ENCODE results near the gene TGDS. TPM values are rescaled to one million over a fixed set of nuclear protein-coding genes. Genes with fewer than 3 reads are reported as not detected.

The TGDS gene
- total and polyA plus RNA-seq, 2 of the 8 experiments (the other 6 are each of a cell fraction or from before 2014, with no cell fraction given) = 11.6 to 11.8 TPM

DNA sequence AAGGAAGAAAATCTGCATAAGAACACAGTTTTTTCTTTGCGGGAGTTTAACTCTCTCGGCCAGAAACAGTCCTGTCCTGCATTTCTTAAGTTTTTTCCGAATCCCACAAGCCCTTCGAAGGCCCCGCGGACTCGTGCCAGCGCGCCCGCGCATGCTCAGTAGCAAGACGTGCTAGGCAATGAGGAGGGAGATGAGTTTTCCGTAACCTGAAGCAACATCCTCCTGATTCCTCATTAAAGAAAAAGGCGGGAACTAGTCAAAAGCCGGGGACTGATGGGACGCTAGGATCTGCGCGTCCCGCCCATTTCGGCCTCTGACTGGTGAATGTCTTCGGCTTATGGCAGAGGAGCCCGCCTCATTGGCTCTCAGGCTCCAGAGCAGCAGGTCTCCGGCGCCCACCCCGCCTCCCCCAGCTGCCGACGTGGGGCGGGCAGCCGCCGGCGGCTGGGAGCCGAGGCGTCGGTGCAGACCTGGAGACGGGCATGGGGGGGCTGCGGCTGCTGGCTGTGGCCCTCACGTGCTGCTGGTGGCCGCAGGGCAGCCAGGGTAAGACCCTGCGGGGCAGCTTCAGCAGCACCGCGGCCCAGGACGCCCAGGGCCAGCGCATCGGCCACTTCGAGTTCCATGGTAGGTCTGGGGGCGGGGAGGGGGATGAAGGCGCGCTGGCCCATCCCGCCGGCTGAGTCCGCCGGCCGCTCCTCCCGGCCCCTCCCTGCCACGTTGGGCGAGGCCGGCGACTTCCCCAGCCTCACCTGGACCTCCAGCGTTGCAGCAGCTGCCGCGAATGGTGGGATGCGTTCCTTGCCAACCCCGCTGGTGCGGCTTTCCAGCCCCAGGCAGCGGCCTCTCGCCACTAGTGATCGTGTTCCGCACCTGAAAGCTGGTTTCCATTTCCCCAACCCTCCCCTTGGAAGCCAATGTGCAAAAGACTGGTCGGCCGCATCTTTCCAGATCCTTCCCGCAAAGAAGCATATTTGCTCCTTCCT lies 5.8 kb upstream of the TGDS start, which contains the start of gene GPR180 (continued):
- no peak for TF ChIP-seq CBX8 (IDR thresholded peaks at IDR 0.05; ENCODE audit: borderline replicate concordance, low read depth, low read length)
- no peak for TF ChIP-seq SIX5 (IDR thresholded peaks at IDR 0.05; ENCODE audit: low read depth, low read length)
- TF ChIP-seq TAF1 (IDR thresholded peaks at IDR 0.05; ENCODE audit: low read depth, low read length) = peak; percentile 68
- no peak for TF ChIP-seq ATF3 (IDR thresholded peaks at IDR 0.05; ENCODE audit: insufficient read depth, low read depth, low read length)
- TF ChIP-seq, protein P1, sequence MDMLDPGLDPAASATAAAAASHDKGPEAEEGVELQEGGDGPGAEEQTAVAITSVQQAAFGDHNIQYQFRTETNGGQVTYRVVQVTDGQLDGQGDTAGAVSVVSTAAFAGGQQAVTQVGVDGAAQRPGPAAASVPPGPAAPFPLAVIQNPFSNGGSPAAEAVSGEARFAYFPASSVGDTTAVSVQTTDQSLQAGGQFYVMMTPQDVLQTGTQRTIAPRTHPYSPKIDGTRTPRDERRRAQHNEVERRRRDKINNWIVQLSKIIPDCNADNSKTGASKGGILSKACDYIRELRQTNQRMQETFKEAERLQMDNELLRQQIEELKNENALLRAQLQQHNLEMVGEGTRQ (IDR thresholded peaks at IDR 0.05; ENCODE audit: low read length) = no peak; the same call in 1 of the 2 replicates
- TF ChIP-seq EGR1 (IDR thresholded peaks at IDR 0.05; ENCODE audit: borderline replicate concordance, low read depth, low read length) = no peak
- TF ChIP-seq RXRA (IDR thresholded peaks at IDR 0.05; ENCODE audit: insufficient read depth, low read depth, low read length) = no peak
- no peak for TF ChIP-seq CHD1 (IDR thresholded peaks at IDR 0.05; ENCODE audit: low read depth, low read length)
- peak; percentile 7; the same call in 1 of the 2 replicates for TF ChIP-seq GTF2F1 (IDR thresholded peaks at IDR 0.05; ENCODE audit: borderline replicate concordance, low read depth, low read length)
- no peak for TF ChIP-seq TAF7 (optimal IDR thresholded peaks at IDR 0.05; ENCODE audit: borderline replicate concordance, low read depth, low read length)
- TF ChIP-seq JUN (IDR thresholded peaks at IDR 0.05; ENCODE audit: low read depth, low read length) = no peak
- peak; percentile 24; the same call in 1 of the 2 replicates for TF ChIP-seq SP4 (IDR thresholded peaks at IDR 0.05; ENCODE audit: low read length)
- TF ChIP-seq SP1 (IDR thresholded peaks at IDR 0.05; ENCODE audit: low read depth, low read length) = peak; percentile 85; the same call in 1 of the 2 replicates
- TF ChIP-seq NRF1 (IDR thresholded peaks at IDR 0.05; ENCODE audit: low read depth, low read length) = peak; percentile 76
- TF ChIP-seq HDAC6 (IDR thresholded peaks at IDR 0.05; ENCODE audit: low read depth, low read length) = no peak
- no peak for TF ChIP-seq SIRT6 (IDR thresholded peaks at IDR 0.05; ENCODE audit: low read length)
- no peak for TF ChIP-seq EP300 (IDR thresholded peaks at IDR 0.05; ENCODE audit: borderline replicate concordance in 1 of 2, low read depth in 2 of 2, low read length in 2 of 2)

Measured in H1 (cell line).